K562 (cell line): ENCODE data around the gene NAA11. TPM values are rescaled to one million over a fixed set of nuclear protein-coding genes. Genes with fewer than 3 reads are reported as not detected.

Experiments used
- ATAC-seq: fragments of 200-7000 bp; cut with Tn5 transposase; 3 replicates; pipeline ENCODE4 v1.9.1; 2020; ENCODE audit warnings: moderate library complexity
- BruUV-seq: library from RNA; stranded (reverse); fragments of 400-500 nt; replicated peaks from 2 replicates; lab custom pipeline; 2021; lab: Mats Ljungman, UMichigan
- CTCF ChIA-PET: fragments of 300-600 bp; formaldehyde crosslinking; extraction: SDS; loops from one replicate; lab custom pipeline; 2021; ENCODE audit warnings: low intra/inter-chr PET ratio; lab: Yijun Ruan, JAX
- POLR2A ChIA-PET: fragments of 300-600, 350-650 bp; sonication (Branson Sonifier 250); formaldehyde crosslinking; extraction: SDS; loops from one replicate; lab custom pipeline; 2021; ENCODE audit warnings: antibody characterized with exemption, inconsistent platforms; lab: Yijun Ruan, JAX
- DNase-seq, 4 experiments: peaks; one replicate each; pipeline versions ENCODE4 v3.0.0 to v3.0.0-alpha.2; 2011 to 2018; ENCODE audit warnings: low spot score in 3 of 4, mixed read lengths in 3 of 4; ENCODE audit errors: extremely low read depth in 1 of 4
- FAIRE-seq: peaks from 2 replicates; lab custom pipeline; 2011; peaks lifted over from hg19 to GRCh38; lab: Jason Lieb, UNC
- H2AFZ ChIP-seq: 2 replicates; pipeline ENCODE4 v1.6.0; 2011; ENCODE audit warnings: low read depth, low read length, control low read depth, inconsistent platforms
- H3K27ac ChIP-seq: fragments of 200-600 bp; 3 replicates; pipeline ENCODE4 v1.8.0; 2011; ENCODE audit warnings: low read depth, mild to moderate bottlenecking, control low read depth, inconsistent platforms, low read length, moderate library complexity, mixed read lengths; ENCODE audit errors: extremely low read depth
- H3K27me3 ChIP-seq, 2 experiments: fragments of 300-600 bp in 1 of 2; 2 replicates in 1 of 2; 3 replicates in 1 of 2; pipeline versions ENCODE4 v1.6.0 to v1.8.0; 2011; ENCODE audit warnings: inconsistent platforms in 2 of 2, low read length in 2 of 2, mild to moderate bottlenecking in 1 of 2, mixed read lengths in 1 of 2, moderate library complexity in 1 of 2; ENCODE audit not compliant: control insufficient read depth in 2 of 2, insufficient read depth in 2 of 2
- H3K36me3 ChIP-seq: fragments of 300-600 bp; 3 replicates; pipeline ENCODE4 v1.8.0; 2011; ENCODE audit warnings: mild to moderate bottlenecking, low read length, inconsistent platforms; ENCODE audit not compliant: control insufficient read depth, insufficient read depth
- H3K4me1 ChIP-seq, 2 experiments: fragments of 200-600 bp in 1 of 2; replicated peaks in 1 of 2; 2 replicates in 1 of 2; 3 replicates in 1 of 2; pipeline versions ENCODE4 v1.5.1 to v1.8.0; 2011; ENCODE audit warnings: inconsistent platforms in 2 of 2, low read length in 2 of 2, mild to moderate bottlenecking in 1 of 2, mixed read lengths in 1 of 2, moderate library complexity in 1 of 2; ENCODE audit not compliant: control insufficient read depth in 2 of 2, insufficient read depth in 2 of 2
- H3K4me2 ChIP-seq: 2 replicates; pipeline ENCODE4 v1.6.1; 2011; ENCODE audit warnings: low read length, control low read depth, inconsistent platforms, mixed read lengths; ENCODE audit not compliant: insufficient read depth
- H3K4me3 ChIP-seq: fragments of 200-600 bp; sonication (generic), shearing (Covaris generic); 2 replicates; pipeline ENCODE4 v1.5.1; 2016; ENCODE audit warnings: control low read depth, inconsistent platforms
- H3K79me2 ChIP-seq: fragments of 200-600 bp; 3 replicates; pipeline ENCODE4 v1.8.0; 2011; ENCODE audit warnings: low read length, inconsistent platforms; ENCODE audit not compliant: control insufficient read depth, insufficient read depth
- H3K9ac ChIP-seq, 2 experiments: 2 replicates each; pipeline versions ENCODE4 v1.6.0 to v1.6.1; 2011; ENCODE audit warnings: low read depth in 2 of 2, low read length in 2 of 2, control low read depth in 1 of 2, inconsistent platforms in 1 of 2, mild to moderate bottlenecking in 1 of 2, mixed read lengths in 1 of 2; ENCODE audit not compliant: insufficient read depth in 1 of 2
- H3K9me1 ChIP-seq: one replicate; pipeline ENCODE4 v1.6.0; 2011; ENCODE audit warnings: inconsistent platforms, mild to moderate bottlenecking, low read length, moderate library complexity; ENCODE audit not compliant: control insufficient read depth, insufficient read depth
- H3K9me3 ChIP-seq: replicated peaks from 2 replicates; pipeline ENCODE4 v1.5.1; 2011; ENCODE audit warnings: low read depth, low read length, inconsistent platforms; ENCODE audit not compliant: control insufficient read depth, insufficient read depth
- H4K20me1 ChIP-seq: replicated peaks from 2 replicates; pipeline ENCODE4 v1.6.1; 2011; ENCODE audit warnings: low read length, inconsistent platforms, mixed read lengths; ENCODE audit not compliant: control insufficient read depth, insufficient read depth
- BCL6 ChIP-seq: fragments of 250-450 bp; sonication (Bioruptor Pico); IDR thresholded peaks from 2 replicates; pipeline ENCODE4 v1.4.0; 2020
- in situ Hi-C: fragments of 300-500 bp; cut with MboI; formaldehyde crosslinking; loops from 4 replicates; pipeline ENCODE4 v1.15.0; 2018; ENCODE audit warnings: inconsistent platforms, mixed read lengths
- intact Hi-C: fragments of 100-400 bp; cut with micrococcal nuclease; formaldehyde crosslinking; loops from 2 replicates; pipeline ENCODE4 v1.14.2; 2022
- polyA plus RNA-seq, 8 experiments: library from polyadenylated mRNA; depleted of rRNA in 4 of 8; stranded (reverse) in 5 of 8; unstranded in 3 of 8; fragments of >200 nt; fragmentation: Nextera tagmentation in 2 of 8; fragmentation: Illumina TruSeq in 1 of 8; extraction: Ambion mirVana in 2 of 8; extraction: Trizol in 1 of 8; gene quantifications; 2 replicates each; pipeline versions ENCODE4 v1.2.1 to v1.2.3, GENCODE V29; 2011 to 2014; ENCODE audit warnings: inconsistent platforms in 1 of 8, missing spikeins in 1 of 8
- total RNA-seq, 7 experiments: library from RNA; depleted of rRNA in 6 of 7; stranded (reverse); fragments of >200 nt in 6 of 7; fragmentation: Illumina TruSeq in 2 of 7; extraction: Trizol in 2 of 7; gene quantifications; 2 replicates each; pipeline versions ENCODE4 v1.2.1 to v1.2.3, GENCODE V29; 2011 to 2021; ENCODE audit warnings: low replicate concordance in 1 of 7
- TF ChIP-seq, protein P1 (sequence below): sonication (generic); IDR thresholded peaks from 2 replicates; pipeline ENCODE4 v1.6.1; 2016
- TF ChIP-seq, protein P2 (sequence below), 2 experiments: fragments of 450-650 bp; formaldehyde crosslinking in 1 of 2; IDR thresholded peaks; 2 replicates each; pipeline versions ENCODE4 v1.4.0 to v1.6.1; 2014 to 2020; ENCODE audit warnings: mild to moderate bottlenecking in 2 of 2, borderline replicate concordance in 1 of 2, low read depth in 1 of 2

The NAA11 gene
- total and polyA plus RNA-seq, 9 of the 15 experiments (the other 6 are each of a cell fraction or from before 2014, with no cell fraction given) = 17.1 to 34.6 (median 23.1) TPM

DNA sequence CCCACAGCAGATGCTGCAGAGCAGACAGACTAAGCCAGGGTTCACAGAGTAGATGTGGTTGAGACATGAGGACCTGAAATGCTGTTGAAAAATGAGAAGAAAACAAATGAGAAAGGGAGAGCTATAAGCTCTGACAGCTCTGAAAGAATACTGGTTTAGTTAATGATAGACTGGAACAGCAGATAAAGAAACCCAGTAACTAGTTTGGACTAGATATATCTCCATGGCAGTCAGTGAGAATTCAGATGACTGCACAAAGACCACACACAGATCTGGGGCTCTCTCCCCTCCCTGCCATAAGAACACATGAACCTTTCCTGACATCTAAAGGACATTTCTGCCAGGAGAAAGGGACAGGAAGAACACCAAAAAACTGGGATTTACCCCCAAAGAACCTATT is 8.2 kb downstream of the NAA11 start:
- intact Hi-C loops (loop anchor here (2.0 to 5.0 kb wide), 3 partner anchors 105 to 365 kb away; no protein-coding TSS in a partner anchor), in situ Hi-C loops (no loop called here)
- POLR2A ChIA-PET = no interaction called here
- FAIRE-seq (no peak), ATAC-seq (peak; percentile 51), DNase-seq (peak in 1 of 4 experiments; percentile 24)
- Histone ChIP-seq H3K9me1 (no peaks in the 10 kb centered on the region), H3K4me2 (no peak overlapping the region; the same call in 1 of the 2 replicates), H3K9me3 (no peaks in the 10 kb centered on the region), H3K4me1 (peaks cover 0 to 5% of the 10 kb centered on the region in 2 experiments; a peak in 2 of 5 replicates), H4K20me1 (no peaks in the 10 kb centered on the region), H3K27me3 (no peaks in the 10 kb centered on the region), H2AFZ (peak overlapping the region; percentile 68; the same call in 1 of the 2 replicates), H3K79me2 (peaks cover 63% of the 10 kb centered on the region), H3K9ac (no peak overlapping the region), H3K4me3 (no peak overlapping the region), H3K36me3 (peaks cover 21% of the 10 kb centered on the region; the same call in 1 of the 3 replicates), H3K27ac (peak overlapping the region; percentile 46; the same call in 1 of the 3 replicates)
- no peak for TF ChIP-seq BCL6
- TF ChIP-seq, protein P1, sequence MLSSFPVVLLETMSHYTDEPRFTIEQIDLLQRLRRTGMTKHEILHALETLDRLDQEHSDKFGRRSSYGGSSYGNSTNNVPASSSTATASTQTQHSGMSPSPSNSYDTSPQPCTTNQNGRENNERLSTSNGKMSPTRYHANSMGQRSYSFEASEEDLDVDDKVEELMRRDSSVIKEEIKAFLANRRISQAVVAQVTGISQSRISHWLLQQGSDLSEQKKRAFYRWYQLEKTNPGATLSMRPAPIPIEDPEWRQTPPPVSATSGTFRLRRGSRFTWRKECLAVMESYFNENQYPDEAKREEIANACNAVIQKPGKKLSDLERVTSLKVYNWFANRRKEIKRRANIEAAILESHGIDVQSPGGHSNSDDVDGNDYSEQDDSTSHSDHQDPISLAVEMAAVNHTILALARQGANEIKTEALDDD = peak; percentile 94
- TF ChIP-seq, protein P2, sequence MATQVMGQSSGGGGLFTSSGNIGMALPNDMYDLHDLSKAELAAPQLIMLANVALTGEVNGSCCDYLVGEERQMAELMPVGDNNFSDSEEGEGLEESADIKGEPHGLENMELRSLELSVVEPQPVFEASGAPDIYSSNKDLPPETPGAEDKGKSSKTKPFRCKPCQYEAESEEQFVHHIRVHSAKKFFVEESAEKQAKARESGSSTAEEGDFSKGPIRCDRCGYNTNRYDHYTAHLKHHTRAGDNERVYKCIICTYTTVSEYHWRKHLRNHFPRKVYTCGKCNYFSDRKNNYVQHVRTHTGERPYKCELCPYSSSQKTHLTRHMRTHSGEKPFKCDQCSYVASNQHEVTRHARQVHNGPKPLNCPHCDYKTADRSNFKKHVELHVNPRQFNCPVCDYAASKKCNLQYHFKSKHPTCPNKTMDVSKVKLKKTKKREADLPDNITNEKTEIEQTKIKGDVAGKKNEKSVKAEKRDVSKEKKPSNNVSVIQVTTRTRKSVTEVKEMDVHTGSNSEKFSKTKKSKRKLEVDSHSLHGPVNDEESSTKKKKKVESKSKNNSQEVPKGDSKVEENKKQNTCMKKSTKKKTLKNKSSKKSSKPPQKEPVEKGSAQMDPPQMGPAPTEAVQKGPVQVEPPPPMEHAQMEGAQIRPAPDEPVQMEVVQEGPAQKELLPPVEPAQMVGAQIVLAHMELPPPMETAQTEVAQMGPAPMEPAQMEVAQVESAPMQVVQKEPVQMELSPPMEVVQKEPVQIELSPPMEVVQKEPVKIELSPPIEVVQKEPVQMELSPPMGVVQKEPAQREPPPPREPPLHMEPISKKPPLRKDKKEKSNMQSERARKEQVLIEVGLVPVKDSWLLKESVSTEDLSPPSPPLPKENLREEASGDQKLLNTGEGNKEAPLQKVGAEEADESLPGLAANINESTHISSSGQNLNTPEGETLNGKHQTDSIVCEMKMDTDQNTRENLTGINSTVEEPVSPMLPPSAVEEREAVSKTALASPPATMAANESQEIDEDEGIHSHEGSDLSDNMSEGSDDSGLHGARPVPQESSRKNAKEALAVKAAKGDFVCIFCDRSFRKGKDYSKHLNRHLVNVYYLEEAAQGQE (IDR thresholded peaks at IDR 0.05; ENCODE audit: borderline replicate concordance) = peak; percentile 62
- TF ChIP-seq, protein P2 (CRISPR knock-in tag; IDR thresholded peaks at IDR 0.05; ENCODE audit: low read depth) = no peak
- no TSS peak for BruUV-seq
- CTCF ChIA-PET = no interaction called here
